Measurements from ENCODE around the gene ATG13. TPM values are rescaled to one million over a fixed set of nuclear protein-coding genes. Genes with fewer than 3 reads are reported as not detected.
"Not testable (repeated sequence)": the region's sequence is repeated elsewhere in the genome, so short reads cannot be mapped to it uniquely, and the experiment has no call there.

ATG13 gene
- 60.0 and 63.5 TPM in 2 replicates for total RNA-seq (2014; rRNA removed; shearing (Covaris generic))

- DNase-seq = peak; percentile 95
- Histone ChIP-seq H3K27me3 (ENCODE audit: control insufficient read depth, insufficient read depth, low read length) (no peaks in the 10 kb centered on the region), H3K36me3 (replicated peaks; ENCODE audit: control insufficient read depth, insufficient read depth, low read length) (no peaks in the 10 kb centered on the region), H3K4me3 (ENCODE audit: insufficient read depth, low read depth, low read length) (peak within 1 kb of the TSS; percentile 100)
Measured at GRCh38 chr11:46617134-46617971, at the start of gene ATG13, which contains the start of gene HARBI1. Gene ATG13 (plus strand): TSS chr11:46617553. CDS start chr11:46644292, 26,739 bp downstream. Gene HARBI1 (minus strand): TSS chr11:46617227. CDS start chr11:46616237, 990 bp downstream.

- H3K27me3 ChIP-seq (ENCODE audit: control insufficient read depth, insufficient read depth, low read length) = no peaks in the 10 kb centered on the region
- no peaks in the 10 kb centered on the region for H3K36me3 ChIP-seq (replicated peaks; ENCODE audit: control insufficient read depth, insufficient read depth, low read length)
- no peak for DNase-seq
- no peak overlapping the region for H3K4me3 ChIP-seq (ENCODE audit: insufficient read depth, low read depth, low read length)
Measured at GRCh38 chr11:46570790-46571398, 46.5 kb upstream of the ATG13 start.

- DNase-seq = no peak
- Histone ChIP-seq H3K4me3 (ENCODE audit: insufficient read depth, low read depth, low read length) (no peak overlapping the region), H3K36me3 (replicated peaks; ENCODE audit: control insufficient read depth, insufficient read depth, low read length) (no peaks in the 10 kb centered on the region), H3K27me3 (ENCODE audit: control insufficient read depth, insufficient read depth, low read length) (no peaks in the 10 kb centered on the region)
Measured at GRCh38 chr11:46574656-46575055, 42.7 kb upstream of the ATG13 start.

GRCh38 chr11:46577058-46577457 lies 40.3 kb upstream of the ATG13 start:
- Histone ChIP-seq H3K27me3 (ENCODE audit: control insufficient read depth, insufficient read depth, low read length) (no peaks in the 10 kb centered on the region), H3K4me3 (ENCODE audit: insufficient read depth, low read depth, low read length) (no peak overlapping the region), H3K36me3 (replicated peaks; ENCODE audit: control insufficient read depth, insufficient read depth, low read length) (no peaks in the 10 kb centered on the region)
- no peak for DNase-seq

- no peak for DNase-seq
- Histone ChIP-seq H3K27me3 (ENCODE audit: control insufficient read depth, insufficient read depth, low read length) (no peaks in the 10 kb centered on the region), H3K36me3 (replicated peaks; ENCODE audit: control insufficient read depth, insufficient read depth, low read length) (no peaks in the 10 kb centered on the region), H3K4me3 (ENCODE audit: insufficient read depth, low read depth, low read length) (no peak overlapping the region)
Measured at GRCh38 chr11:46582588-46582987, 34.8 kb upstream of the ATG13 start.

GRCh38 chr11:46583513-46583912 lies 33.8 kb upstream of the ATG13 start:
- H3K27me3 ChIP-seq (ENCODE audit: control insufficient read depth, insufficient read depth, low read length); H3K4me3 ChIP-seq (ENCODE audit: insufficient read depth, low read depth, low read length); DNase-seq; H3K36me3 ChIP-seq (replicated peaks; ENCODE audit: control insufficient read depth, insufficient read depth, low read length): not testable (repeated sequence)

GRCh38 chr11:46588131-46588530 lies 29.2 kb upstream of the ATG13 start:
- DNase-seq = no peak
- Histone ChIP-seq H3K36me3 (replicated peaks; ENCODE audit: control insufficient read depth, insufficient read depth, low read length) (no peaks in the 10 kb centered on the region), H3K27me3 (ENCODE audit: control insufficient read depth, insufficient read depth, low read length) (no peaks in the 10 kb centered on the region), H3K4me3 (ENCODE audit: insufficient read depth, low read depth, low read length) (no peak overlapping the region)

- no peak overlapping the region for H3K4me3 ChIP-seq (ENCODE audit: insufficient read depth, low read depth, low read length)
- H3K36me3 ChIP-seq (replicated peaks; ENCODE audit: control insufficient read depth, insufficient read depth, low read length) = no peaks in the 10 kb centered on the region
- no peak for DNase-seq
Measured at GRCh38 chr11:46588915-46589314, 28.4 kb upstream of the ATG13 start.

GRCh38 chr11:46590740-46591605 lies 26.4 kb upstream of the ATG13 start:
- no peak overlapping the region for H3K4me3 ChIP-seq (ENCODE audit: insufficient read depth, low read depth, low read length)
- no peak for DNase-seq
- H3K36me3 ChIP-seq (replicated peaks; ENCODE audit: control insufficient read depth, insufficient read depth, low read length) = no peaks in the 10 kb centered on the region
- H3K27me3 ChIP-seq (ENCODE audit: control insufficient read depth, insufficient read depth, low read length) = no peaks in the 10 kb centered on the region

More at GRCh38 chr11:46588915-46589314, 28.4 kb upstream of the ATG13 start:
- H3K27me3 ChIP-seq (ENCODE audit: control insufficient read depth, insufficient read depth, low read length) = no peaks in the 10 kb centered on the region

GRCh38 chr11:46593550-46594373 lies 23.6 kb upstream of the ATG13 start, which contains the start of gene AMBRA1:
Gene AMBRA1 (minus strand): TSS chr11:46594023. CDS start chr11:46548380, 45,643 bp downstream.
- H3K36me3 ChIP-seq (replicated peaks; ENCODE audit: control insufficient read depth, insufficient read depth, low read length) = no peaks in the 10 kb centered on the region
- DNase-seq = peak; percentile 86

GRCh38 chr11:46594374-46594700 lies 23.0 kb upstream of the ATG13 start:
- H3K36me3 ChIP-seq (replicated peaks; ENCODE audit: control insufficient read depth, insufficient read depth, low read length) = no peaks in the 10 kb centered on the region
- peak overlapping the region; percentile 78; the same call in 1 of the 2 replicates for H3K4me3 ChIP-seq (ENCODE audit: insufficient read depth, low read depth, low read length)
- DNase-seq = no peak
- no peaks in the 10 kb centered on the region for H3K27me3 ChIP-seq (ENCODE audit: control insufficient read depth, insufficient read depth, low read length)

More at GRCh38 chr11:46593550-46594373, 23.6 kb upstream of the ATG13 start, which contains the start of gene AMBRA1:
- Histone ChIP-seq H3K4me3 (ENCODE audit: insufficient read depth, low read depth, low read length) (peak within 1 kb of the TSS; percentile 78), H3K27me3 (ENCODE audit: control insufficient read depth, insufficient read depth, low read length) (no peaks in the 10 kb centered on the region)

GRCh38 chr11:46594785-46595184 lies 22.6 kb upstream of the ATG13 start:
- DNase-seq = no peak
- H3K4me3 ChIP-seq (ENCODE audit: insufficient read depth, low read depth, low read length) = no peak overlapping the region
- H3K27me3 ChIP-seq (ENCODE audit: control insufficient read depth, insufficient read depth, low read length) = no peaks in the 10 kb centered on the region
- no peaks in the 10 kb centered on the region for H3K36me3 ChIP-seq (replicated peaks; ENCODE audit: control insufficient read depth, insufficient read depth, low read length)

- no peak overlapping the region for H3K4me3 ChIP-seq (ENCODE audit: insufficient read depth, low read depth, low read length)
- DNase-seq = no peak
- no peaks in the 10 kb centered on the region for H3K27me3 ChIP-seq (ENCODE audit: control insufficient read depth, insufficient read depth, low read length)
- no peaks in the 10 kb centered on the region for H3K36me3 ChIP-seq (replicated peaks; ENCODE audit: control insufficient read depth, insufficient read depth, low read length)
Measured at GRCh38 chr11:46597155-46597554, 20.2 kb upstream of the ATG13 start.

All from H7 (cell line).